Esophagus squamous epithelium (tissue), 4 donors: Measurements from ENCODE around the gene FAF2.

Experiments
- POLR2A ChIP-seq, 4 donors: fragments of 450-650 bp; IDR thresholded peaks; one replicate each; pipeline ENCODE4 v1.6.1; 2017; ENCODE audit warnings: antibody characterized with exemption in 4 of 4, mild to moderate bottlenecking in 4 of 4, moderate library complexity in 3 of 4
- TF ChIP-seq, protein P1 (sequence below), 6 experiments: fragments of 450-650 bp in 4 of 6; fragments of 200-600 bp in 2 of 6; sonication (generic) in 2 of 6; IDR thresholded peaks; one replicate each; pipeline ENCODE4 v1.5.1; 2016 to 2019; ENCODE audit warnings: antibody characterized with exemption in 6 of 6, mild to moderate bottlenecking in 4 of 6, moderate library complexity in 4 of 6

- TF ChIP-seq, protein P1, sequence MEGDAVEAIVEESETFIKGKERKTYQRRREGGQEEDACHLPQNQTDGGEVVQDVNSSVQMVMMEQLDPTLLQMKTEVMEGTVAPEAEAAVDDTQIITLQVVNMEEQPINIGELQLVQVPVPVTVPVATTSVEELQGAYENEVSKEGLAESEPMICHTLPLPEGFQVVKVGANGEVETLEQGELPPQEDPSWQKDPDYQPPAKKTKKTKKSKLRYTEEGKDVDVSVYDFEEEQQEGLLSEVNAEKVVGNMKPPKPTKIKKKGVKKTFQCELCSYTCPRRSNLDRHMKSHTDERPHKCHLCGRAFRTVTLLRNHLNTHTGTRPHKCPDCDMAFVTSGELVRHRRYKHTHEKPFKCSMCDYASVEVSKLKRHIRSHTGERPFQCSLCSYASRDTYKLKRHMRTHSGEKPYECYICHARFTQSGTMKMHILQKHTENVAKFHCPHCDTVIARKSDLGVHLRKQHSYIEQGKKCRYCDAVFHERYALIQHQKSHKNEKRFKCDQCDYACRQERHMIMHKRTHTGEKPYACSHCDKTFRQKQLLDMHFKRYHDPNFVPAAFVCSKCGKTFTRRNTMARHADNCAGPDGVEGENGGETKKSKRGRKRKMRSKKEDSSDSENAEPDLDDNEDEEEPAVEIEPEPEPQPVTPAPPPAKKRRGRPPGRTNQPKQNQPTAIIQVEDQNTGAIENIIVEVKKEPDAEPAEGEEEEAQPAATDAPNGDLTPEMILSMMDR (IDR thresholded peaks at IDR 0.05), result no peak
- no peak for TF ChIP-seq POLR2A (IDR thresholded peaks at IDR 0.05)
These were observed 104.2 kb downstream of the FAF2 start for GRCh38 chr5:176552332-176552869.
